Measurements from ENCODE around the gene HILPDA. TPM values are rescaled to one million over a fixed set of nuclear protein-coding genes. Genes with fewer than 3 reads are reported as not detected.

Gene HILPDA
- total and polyA plus RNA-seq, 12 donors: 4.5 to 65.0 (median 6.7) TPM

- intact Hi-C loops (cut with DNase I): no loop called here
- DNase-seq: no peak
These were observed 24.5 kb upstream of the HILPDA start for GRCh38 chr7:128431221-128431620.

GRCh38 chr7:128431754-128432153 lies 23.9 kb upstream of the HILPDA start:
- ATAC-seq: no peak

More at GRCh38 chr7:128431221-128431620, 24.5 kb upstream of the HILPDA start:
- H3K36me3 ChIP-seq: no peaks in the 10 kb centered on the region
- no peak overlapping the region for H3K27ac ChIP-seq
- TF ChIP-seq CTCF (IDR thresholded peaks at IDR 0.05): no peak
- peak in 3 of 8 donors; percentile 42 to 82 (median 44) for ATAC-seq
- WGBS, 2 donors: 44 to 67% methylated on average over 6 of the region's 6 CpGs
- H3K9me3 ChIP-seq: no peaks in the 10 kb centered on the region
- H3K27me3 ChIP-seq: no peaks in the 10 kb centered on the region
- no peak overlapping the region for H3K4me3 ChIP-seq
- H3K4me1 ChIP-seq: peaks cover 0 to 7% (median 0%) of the 10 kb centered on the region in 9 donors

GRCh38 chr7:128434413-128435326 lies 21.0 kb upstream of the HILPDA start:
- intact Hi-C loops (cut with DNase I): no loop called here
- ATAC-seq (no peak), DNase-seq (no peak)
- Histone ChIP-seq H3K27me3 (no peaks in the 10 kb centered on the region), H3K36me3 (no peaks in the 10 kb centered on the region), H3K4me1 (peaks cover 0 to 16% (median 0%) of the 10 kb centered on the region in 9 donors), H3K4me3 (no peak overlapping the region), H3K27ac (no peak overlapping the region), H3K9me3 (no peaks in the 10 kb centered on the region)
- TF ChIP-seq CTCF (IDR thresholded peaks at IDR 0.05): no peak
- WGBS, 2 donors: 77 to 81% methylated on average over 4 of the region's 4 CpGs

More at GRCh38 chr7:128431754-128432153, 23.9 kb upstream of the HILPDA start:
- Histone ChIP-seq H3K27ac (no peak overlapping the region), H3K9me3 (no peaks in the 10 kb centered on the region), H3K36me3 (no peaks in the 10 kb centered on the region), H3K4me3 (no peak overlapping the region), H3K27me3 (no peaks in the 10 kb centered on the region), H3K4me1 (peaks cover 0 to 7% (median 0%) of the 10 kb centered on the region in 9 donors)
- no peak for DNase-seq
- no peak for TF ChIP-seq CTCF (IDR thresholded peaks at IDR 0.05)
- intact Hi-C loops (cut with DNase I): no loop called here
- 81 to 82% methylated on average over 2 of the region's 2 CpGs for WGBS, 2 donors

GRCh38 chr7:128435327-128435686 lies 20.4 kb upstream of the HILPDA start:
- Histone ChIP-seq H3K9me3 (no peaks in the 10 kb centered on the region), H3K4me3 (no peak overlapping the region), H3K36me3 (no peaks in the 10 kb centered on the region), H3K27me3 (no peaks in the 10 kb centered on the region), H3K27ac (no peak overlapping the region), H3K4me1 (peaks cover 0 to 16% (median 0%) of the 10 kb centered on the region in 9 donors)
- 70 to 76% methylated on average over 3 of the region's 3 CpGs for WGBS, 2 donors
- intact Hi-C loops (cut with DNase I): no loop called here
- ATAC-seq: no peak
- TF ChIP-seq CTCF (IDR thresholded peaks at IDR 0.05): no peak
- DNase-seq: no peak

All from heart right ventricle (tissue), 16 donors.